GM23338 (cell line): ENCODE results near the gene TTL.

ENCODE experiments used
- EZH2 ChIP-seq: fragments of 200-600 bp; sonication (generic); IDR thresholded peaks from one replicate; pipeline ENCODE4 v1.8.0; 2017; ENCODE audit warnings: antibody characterized with exemption, mild to moderate bottlenecking, low read depth; ENCODE audit not compliant: unreplicated experiment
- POLR2AphosphoS5 ChIP-seq: IDR thresholded peaks from 2 replicates; pipeline ENCODE4 v1.6.1; 2016; ENCODE audit warnings: antibody characterized with exemption, low read depth
- ZNF331 ChIP-seq: fragments of 250-450 bp; sonication (Bioruptor Pico); IDR thresholded peaks from 2 replicates; pipeline ENCODE4 v1.5.0; 2020; ENCODE audit warnings: low read depth, mild to moderate bottlenecking, moderate library complexity
- TF ChIP-seq, protein P1 (sequence below), 2 experiments: fragments of 200-600 bp in 1 of 2; sonication (generic) in 1 of 2; conservative IDR thresholded peaks; 2 replicates each; pipeline versions ENCODE4 v1.5.1 to v1.6.1; 2016 to 2017; ENCODE audit warnings: antibody characterized with exemption in 2 of 2, low read depth in 2 of 2, mild to moderate bottlenecking in 2 of 2, moderate library complexity in 1 of 2
- TF ChIP-seq, protein P2 (sequence below): IDR thresholded peaks from one replicate; pipeline ENCODE4 v1.6.1; 2018; ENCODE audit warnings: antibody characterized with exemption; ENCODE audit not compliant: unreplicated experiment

DNA sequence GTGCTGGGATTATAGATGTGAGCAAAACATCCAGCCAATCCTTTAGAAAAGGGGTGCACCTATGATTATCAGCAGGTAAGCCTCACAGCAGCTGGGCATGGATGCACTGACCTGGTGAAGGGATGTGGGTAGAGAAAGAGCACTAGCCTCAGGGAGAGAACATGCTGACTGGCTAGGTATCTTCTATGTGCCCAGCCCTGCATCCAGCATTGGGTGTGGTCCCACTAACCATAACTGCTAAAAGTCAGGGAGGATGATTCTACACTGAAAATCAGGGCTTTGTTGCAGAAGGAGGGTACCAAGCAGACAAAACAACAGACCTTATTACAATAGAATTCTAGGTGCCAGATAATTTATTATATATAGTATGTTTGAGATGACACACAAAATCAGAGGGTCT lies 27.4 kb upstream of the TTL start:
- TF ChIP-seq, protein P1, sequence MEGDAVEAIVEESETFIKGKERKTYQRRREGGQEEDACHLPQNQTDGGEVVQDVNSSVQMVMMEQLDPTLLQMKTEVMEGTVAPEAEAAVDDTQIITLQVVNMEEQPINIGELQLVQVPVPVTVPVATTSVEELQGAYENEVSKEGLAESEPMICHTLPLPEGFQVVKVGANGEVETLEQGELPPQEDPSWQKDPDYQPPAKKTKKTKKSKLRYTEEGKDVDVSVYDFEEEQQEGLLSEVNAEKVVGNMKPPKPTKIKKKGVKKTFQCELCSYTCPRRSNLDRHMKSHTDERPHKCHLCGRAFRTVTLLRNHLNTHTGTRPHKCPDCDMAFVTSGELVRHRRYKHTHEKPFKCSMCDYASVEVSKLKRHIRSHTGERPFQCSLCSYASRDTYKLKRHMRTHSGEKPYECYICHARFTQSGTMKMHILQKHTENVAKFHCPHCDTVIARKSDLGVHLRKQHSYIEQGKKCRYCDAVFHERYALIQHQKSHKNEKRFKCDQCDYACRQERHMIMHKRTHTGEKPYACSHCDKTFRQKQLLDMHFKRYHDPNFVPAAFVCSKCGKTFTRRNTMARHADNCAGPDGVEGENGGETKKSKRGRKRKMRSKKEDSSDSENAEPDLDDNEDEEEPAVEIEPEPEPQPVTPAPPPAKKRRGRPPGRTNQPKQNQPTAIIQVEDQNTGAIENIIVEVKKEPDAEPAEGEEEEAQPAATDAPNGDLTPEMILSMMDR (conservative IDR thresholded peaks at IDR 0.05; ENCODE audit: low read depth in 2 of 2): no peak
- no peak for TF ChIP-seq ZNF331
- TF ChIP-seq POLR2AphosphoS5: no peak
- TF ChIP-seq, protein P2, sequence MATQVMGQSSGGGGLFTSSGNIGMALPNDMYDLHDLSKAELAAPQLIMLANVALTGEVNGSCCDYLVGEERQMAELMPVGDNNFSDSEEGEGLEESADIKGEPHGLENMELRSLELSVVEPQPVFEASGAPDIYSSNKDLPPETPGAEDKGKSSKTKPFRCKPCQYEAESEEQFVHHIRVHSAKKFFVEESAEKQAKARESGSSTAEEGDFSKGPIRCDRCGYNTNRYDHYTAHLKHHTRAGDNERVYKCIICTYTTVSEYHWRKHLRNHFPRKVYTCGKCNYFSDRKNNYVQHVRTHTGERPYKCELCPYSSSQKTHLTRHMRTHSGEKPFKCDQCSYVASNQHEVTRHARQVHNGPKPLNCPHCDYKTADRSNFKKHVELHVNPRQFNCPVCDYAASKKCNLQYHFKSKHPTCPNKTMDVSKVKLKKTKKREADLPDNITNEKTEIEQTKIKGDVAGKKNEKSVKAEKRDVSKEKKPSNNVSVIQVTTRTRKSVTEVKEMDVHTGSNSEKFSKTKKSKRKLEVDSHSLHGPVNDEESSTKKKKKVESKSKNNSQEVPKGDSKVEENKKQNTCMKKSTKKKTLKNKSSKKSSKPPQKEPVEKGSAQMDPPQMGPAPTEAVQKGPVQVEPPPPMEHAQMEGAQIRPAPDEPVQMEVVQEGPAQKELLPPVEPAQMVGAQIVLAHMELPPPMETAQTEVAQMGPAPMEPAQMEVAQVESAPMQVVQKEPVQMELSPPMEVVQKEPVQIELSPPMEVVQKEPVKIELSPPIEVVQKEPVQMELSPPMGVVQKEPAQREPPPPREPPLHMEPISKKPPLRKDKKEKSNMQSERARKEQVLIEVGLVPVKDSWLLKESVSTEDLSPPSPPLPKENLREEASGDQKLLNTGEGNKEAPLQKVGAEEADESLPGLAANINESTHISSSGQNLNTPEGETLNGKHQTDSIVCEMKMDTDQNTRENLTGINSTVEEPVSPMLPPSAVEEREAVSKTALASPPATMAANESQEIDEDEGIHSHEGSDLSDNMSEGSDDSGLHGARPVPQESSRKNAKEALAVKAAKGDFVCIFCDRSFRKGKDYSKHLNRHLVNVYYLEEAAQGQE: no peak
- TF ChIP-seq EZH2: no peak
